ENCODE results near the gene HIRIP3.

DNA sequence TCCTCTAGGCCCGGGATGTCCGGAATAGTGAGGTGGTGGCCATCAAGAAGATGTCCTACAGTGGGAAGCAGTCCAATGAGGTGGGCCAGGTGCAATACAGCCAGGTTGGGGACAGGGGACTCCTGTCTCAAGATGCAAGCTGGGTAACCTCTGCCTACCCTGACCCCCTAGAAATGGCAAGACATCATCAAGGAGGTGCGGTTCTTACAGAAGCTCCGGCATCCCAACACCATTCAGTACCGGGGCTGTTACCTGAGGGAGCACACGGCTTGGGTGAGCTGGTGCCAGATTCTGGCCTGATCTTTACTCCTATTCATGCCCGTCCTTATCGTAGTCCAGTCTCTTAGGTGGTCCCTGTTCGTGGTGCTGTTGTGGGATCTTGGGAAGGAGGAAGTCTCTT lies 17.3 kb downstream of the HIRIP3 start:
- no peak for TF ChIP-seq POLR2A (IDR thresholded peaks at IDR 0.05)
- no peak for TF ChIP-seq CTCF (IDR thresholded peaks at IDR 0.05)

Measured in body of pancreas (tissue), 4 donors.